ENCODE data around the gene KIF18A.

GRCh38 chr11:28099715-28100114 lies 8.2 kb downstream of the KIF18A start:
- TF ChIP-seq CTCF (IDR thresholded peaks at IDR 0.05; ENCODE audit: poor library complexity, severe bottlenecking) (no peak), REST (IDR thresholded peaks at IDR 0.05; ENCODE audit: borderline replicate concordance) (no peak), EZH2 (IDR thresholded peaks at IDR 0.05; ENCODE audit: borderline replicate concordance, insufficient read depth, low read length, poor library complexity, severe bottlenecking) (no peak), TAF1 (IDR thresholded peaks at IDR 0.05; ENCODE audit: low read depth) (no peak), POLR2AphosphoS5 (IDR thresholded peaks at IDR 0.05) (no peak), RAD21 (conservative IDR thresholded peaks at IDR 0.05) (no peak), EP300 (conservative IDR thresholded peaks at IDR 0.05; ENCODE audit: poor library complexity, severe bottlenecking) (no peak)
